NT2/D1 (cell line): ENCODE measurements around the gene SLC22A4.

Experiments used
- DNase-seq: peaks from one replicate; pipeline ENCODE4 v3.0.0-alpha.2; 2011; ENCODE audit warnings: low read depth, low spot score
- H3K27me3 ChIP-seq: 2 replicates; pipeline ENCODE4 v1.6.0; 2011; ENCODE audit warnings: mild to moderate bottlenecking; ENCODE audit not compliant: insufficient read length, insufficient read depth
- H3K36me3 ChIP-seq: 2 replicates; pipeline ENCODE4 v1.6.1; 2011; ENCODE audit warnings: mild to moderate bottlenecking, low read length, mixed read lengths; ENCODE audit not compliant: insufficient read depth, insufficient read length
- H3K4me1 ChIP-seq: 2 replicates; pipeline ENCODE4 v1.5.1; 2011; ENCODE audit not compliant: insufficient read depth, insufficient read length
- H3K4me3 ChIP-seq: 2 replicates; pipeline ENCODE4 v1.5.1; 2011; ENCODE audit warnings: low read depth; ENCODE audit not compliant: insufficient read length
- H3K9ac ChIP-seq: 2 replicates; pipeline ENCODE4 v1.6.0; 2011; ENCODE audit warnings: low read depth; ENCODE audit not compliant: insufficient read length
- H3K9me3 ChIP-seq: 2 replicates; pipeline ENCODE4 v1.5.1; 2011; ENCODE audit warnings: mild to moderate bottlenecking, low read length; ENCODE audit not compliant: insufficient read depth
- SUZ12 ChIP-seq: IDR thresholded peaks from 2 replicates; pipeline ENCODE4 v1.6.1; 2011; ENCODE audit not compliant: insufficient read length, insufficient read depth; ENCODE audit errors: extremely low read depth
- YY1 ChIP-seq: IDR thresholded peaks from 2 replicates; pipeline ENCODE4 v1.6.1; 2011; ENCODE audit not compliant: insufficient read length, insufficient read depth
- ZNF274 ChIP-seq: IDR thresholded peaks from 2 replicates; pipeline ENCODE4 v1.6.1; 2011; ENCODE audit warnings: mild to moderate bottlenecking, low read depth, low read length

Gene SLC22A4

GRCh38 chr5:132254321-132254977, 39.7 kb upstream of the SLC22A4 start:
- DNase-seq: no peak
- TF ChIP-seq YY1 (no peak), ZNF274 (no peak), SUZ12 (no peak)
- H3K36me3 ChIP-seq: no peaks in the 10 kb centered on the region
- H3K4me3 ChIP-seq: no peak overlapping the region
- peaks cover 18% of the 10 kb centered on the region for H3K27me3 ChIP-seq
- no peaks in the 10 kb centered on the region for H3K9me3 ChIP-seq
- peaks cover 11% of the 10 kb centered on the region for H3K4me1 ChIP-seq
- no peak overlapping the region for H3K9ac ChIP-seq

GRCh38 chr5:132256086-132256782, 38.0 kb upstream of the SLC22A4 start:
- Histone ChIP-seq H3K27me3 (peaks cover 18% of the 10 kb centered on the region), H3K9ac (no peak overlapping the region), H3K4me1 (peaks cover 21% of the 10 kb centered on the region), H3K4me3 (no peak overlapping the region), H3K9me3 (no peaks in the 10 kb centered on the region), H3K36me3 (no peaks in the 10 kb centered on the region)
- no peak for DNase-seq
- TF ChIP-seq YY1: no peak
- TF ChIP-seq ZNF274: no peak
- no peak for TF ChIP-seq SUZ12

GRCh38 chr5:132256783-132257130, 37.4 kb upstream of the SLC22A4 start:
- Histone ChIP-seq H3K36me3 (no peaks in the 10 kb centered on the region), H3K9ac (peak overlapping the region; percentile 44), H3K4me1 (peaks cover 21% of the 10 kb centered on the region), H3K27me3 (peaks cover 18% of the 10 kb centered on the region), H3K4me3 (peak overlapping the region; percentile 51), H3K9me3 (no peaks in the 10 kb centered on the region)
- TF ChIP-seq ZNF274: no peak
- TF ChIP-seq YY1: no peak
- TF ChIP-seq SUZ12: no peak
- no peak for DNase-seq

- peaks cover 21% of the 10 kb centered on the region for H3K4me1 ChIP-seq
- H3K9me3 ChIP-seq: no peaks in the 10 kb centered on the region
- no peak for DNase-seq
- peaks cover 6% of the 10 kb centered on the region for H3K36me3 ChIP-seq
- H3K4me3 ChIP-seq: peak within 1 kb of the TSS; percentile 70
- TF ChIP-seq YY1: no peak
- TF ChIP-seq SUZ12: no peak
- no peak for TF ChIP-seq ZNF274
- peak within 1 kb of the TSS; percentile 80 for H3K9ac ChIP-seq
- H3K27me3 ChIP-seq: peaks cover 18% of the 10 kb centered on the region
Observed at GRCh38 chr5:132257131-132258101, 36.8 kb upstream of the SLC22A4 start, which contains the start of gene PDLIM4. Gene PDLIM4, plus strand, starts transcription at chr5:132257696. Its CDS starts 39 bp downstream, at chr5:132257735.

GRCh38 chr5:132258102-132259068, 35.8 kb upstream of the SLC22A4 start:
- TF ChIP-seq YY1 (no peak), ZNF274 (no peak), SUZ12 (no peak)
- H3K9me3 ChIP-seq: no peaks in the 10 kb centered on the region
- no peak for DNase-seq
- peaks cover 18% of the 10 kb centered on the region for H3K27me3 ChIP-seq
- peaks cover 21% of the 10 kb centered on the region for H3K4me1 ChIP-seq
- H3K36me3 ChIP-seq: peaks cover 9% of the 10 kb centered on the region
- peak overlapping the region; percentile 70 for H3K4me3 ChIP-seq
- H3K9ac ChIP-seq: peak overlapping the region; percentile 80
